Karpas-422 (cell line): ENCODE data around the gene ANKRD40. TPM values are rescaled to one million over a fixed set of nuclear protein-coding genes. Genes with fewer than 3 reads are reported as not detected.
A peak's percentile ranks its signal among the peaks of the same experiment; 100 is the strongest.

ENCODE experiments used
- DNase-seq: peaks from one replicate; pipeline ENCODE4 v3.0.0-alpha.2; 2015
- H2AFZ ChIP-seq: fragments of 200-600 bp; sonication (generic); 2 replicates; pipeline ENCODE4 v1.6.1; 2014; ENCODE audit warnings: antibody characterized with exemption, low read length, mixed read lengths
- H3K27ac ChIP-seq: fragments of 200-600 bp; sonication (generic); 2 replicates; pipeline ENCODE4 v1.5.1; 2014; ENCODE audit warnings: mild to moderate bottlenecking, low read length, moderate library complexity
- H3K27me3 ChIP-seq: fragments of 200-600 bp; sonication (generic); 2 replicates; pipeline ENCODE4 v1.6.1; 2014; ENCODE audit warnings: low read length, mixed read lengths
- H3K36me3 ChIP-seq: fragments of 200-600 bp; sonication (generic); 2 replicates; pipeline ENCODE4 v1.6.1; 2014; ENCODE audit warnings: low read length, mixed read lengths; ENCODE audit not compliant: insufficient read depth
- H3K4me1 ChIP-seq: fragments of 200-600 bp; sonication (generic); 2 replicates; pipeline ENCODE4 v1.6.1; 2014; ENCODE audit warnings: mild to moderate bottlenecking, low read length, mixed read lengths
- H3K4me2 ChIP-seq: fragments of 200-600 bp; sonication (generic); 2 replicates; pipeline ENCODE4 v1.6.1; 2014; ENCODE audit warnings: low read length, low read depth, mild to moderate bottlenecking; ENCODE audit not compliant: poor library complexity, severe bottlenecking
- H3K4me3 ChIP-seq: fragments of 200-600 bp; sonication (generic); 2 replicates; pipeline ENCODE4 v1.5.1; 2014; ENCODE audit warnings: mild to moderate bottlenecking, antibody characterized with exemption, low read length, mixed read lengths
- H3K79me2 ChIP-seq: fragments of 200-600 bp; sonication (generic); 2 replicates; pipeline ENCODE4 v1.6.1; 2014; ENCODE audit warnings: mild to moderate bottlenecking, low read length, mixed read lengths
- H3K9ac ChIP-seq: fragments of 200-600 bp; sonication (generic); 2 replicates; pipeline ENCODE4 v1.6.0; 2014; ENCODE audit warnings: low read length
- H3K9me2 ChIP-seq: fragments of 200-600 bp; sonication (generic), shearing (Covaris generic); replicated peaks from 2 replicates; pipeline ENCODE4 v1.6.0; 2014; ENCODE audit warnings: mild to moderate bottlenecking, low read length, moderate library complexity; ENCODE audit not compliant: insufficient read depth
- H3K9me3 ChIP-seq: fragments of 300-700, 200-600 bp; sonication (generic); 2 replicates; pipeline ENCODE4 v1.6.1; 2014; ENCODE audit warnings: low read length, mixed read lengths
- H4K20me1 ChIP-seq: fragments of 200-600 bp; sonication (generic); 2 replicates; pipeline ENCODE4 v1.6.1; 2014; ENCODE audit warnings: mild to moderate bottlenecking, antibody characterized with exemption, low read length, low read depth; ENCODE audit not compliant: insufficient read depth
- small RNA-seq: library from RNA; depleted of rRNA; stranded (forward); fragments of <200 nt; gene quantifications from one replicate; pipeline ENCODE3, GENCODE V24; 2014
- total RNA-seq: library from RNA; depleted of rRNA; stranded (reverse); fragments of >200 nt; shearing (Covaris generic); gene quantifications from 2 replicates; pipeline ENCODE4 v1.2.3, GENCODE V29; 2014; ENCODE audit warnings: low replicate concordance; rRNA removed

Gene ANKRD40
- total RNA-seq, 1 experiment from 2014 or later: 34.1 TPM

GRCh38 chr17:50649042-50649908 lies 58.4 kb downstream of the ANKRD40 start:
- no peak overlapping the region for H3K9ac ChIP-seq
- H3K9me2 ChIP-seq: no peaks in the 10 kb centered on the region
- no peak overlapping the region for H3K27ac ChIP-seq
- H4K20me1 ChIP-seq: no peaks in the 10 kb centered on the region
- H3K27me3 ChIP-seq: no peaks in the 10 kb centered on the region
- H3K79me2 ChIP-seq: no peaks in the 10 kb centered on the region
- H3K4me2 ChIP-seq: no peak overlapping the region
- H3K4me3 ChIP-seq: no peak overlapping the region
- H3K36me3 ChIP-seq: no peaks in the 10 kb centered on the region
- H3K4me1 ChIP-seq: 0 out of 2 replicates have a peak, but pooled peaks cover 3% of the 10 kb centered on the region
- H3K9me3 ChIP-seq: no peaks in the 10 kb centered on the region
- DNase-seq: peak; percentile 69
- H2AFZ ChIP-seq: no peak overlapping the region

GRCh38 chr17:50647187-50647586 lies 60.5 kb downstream of the ANKRD40 start:
- DNase-seq: no peak
- Histone ChIP-seq H2AFZ (no peak overlapping the region), H4K20me1 (no peaks in the 10 kb centered on the region), H3K27ac (no peak overlapping the region), H3K4me2 (no peak overlapping the region), H3K9me3 (no peaks in the 10 kb centered on the region), H3K79me2 (no peaks in the 10 kb centered on the region), H3K4me1 (no peaks in the 10 kb centered on the region), H3K36me3 (no peaks in the 10 kb centered on the region), H3K4me3 (no peak overlapping the region), H3K9ac (no peak overlapping the region), H3K27me3 (no peaks in the 10 kb centered on the region), H3K9me2 (no peaks in the 10 kb centered on the region)

GRCh38 chr17:50645748-50646682 lies 61.7 kb downstream of the ANKRD40 start:
- DNase-seq: no peak
- no peaks in the 10 kb centered on the region for H3K79me2 ChIP-seq
- no peak overlapping the region for H3K9ac ChIP-seq
- H3K4me1 ChIP-seq: no peaks in the 10 kb centered on the region
- no peaks in the 10 kb centered on the region for H4K20me1 ChIP-seq
- H3K4me2 ChIP-seq: no peak overlapping the region
- no peak overlapping the region for H2AFZ ChIP-seq
- no peaks in the 10 kb centered on the region for H3K27me3 ChIP-seq
- no peak overlapping the region for H3K27ac ChIP-seq
- no peaks in the 10 kb centered on the region for H3K36me3 ChIP-seq
- H3K4me3 ChIP-seq: no peak overlapping the region
- H3K9me2 ChIP-seq: no peaks in the 10 kb centered on the region
- H3K9me3 ChIP-seq: no peaks in the 10 kb centered on the region

Small RNAs within 50 kb of the gene (small RNA-seq; reads per million reads assigned to genes)
- gene RF00019: not detected

Other genes starting within 250 kb of the ANKRD40 start
- gene CHAD, start 239.0 kb downstream of the ANKRD40 start, total RNA-seq: not detected in 2 replicates
- 15.4 and 41.3 TPM in 2 replicates for gene RSAD1, start 229.1 kb downstream of the ANKRD40 start, total RNA-seq
- 2.0 and 2.5 TPM in 2 replicates for gene MYCBPAP, start 199.5 kb downstream of the ANKRD40 start, total RNA-seq
- gene EPN3, start 175.2 kb downstream of the ANKRD40 start, total RNA-seq: not detected in 2 replicates
- gene SPATA20, start 160.7 kb downstream of the ANKRD40 start, total RNA-seq: 38.8 and 76.8 TPM in 2 replicates
- gene CACNA1G, start 147.2 kb downstream of the ANKRD40 start, total RNA-seq: not detected in 2 replicates
- gene ABCC3, start 73.0 kb downstream of the ANKRD40 start, total RNA-seq: not detected in 2 replicates
- 102 and 142 TPM in 2 replicates for gene LUC7L3, start 11.7 kb upstream of the ANKRD40 start, total RNA-seq
- not detected in 2 replicates for gene ANKRD40CL, start 59.6 kb upstream of the ANKRD40 start, total RNA-seq
- gene WFIKKN2, start 127.7 kb upstream of the ANKRD40 start, total RNA-seq: not detected in 2 replicates
- gene TOB1, start 158.4 kb upstream of the ANKRD40 start, total RNA-seq: 8.2 and 25.9 TPM in 2 replicates